ENCODE measurements around the gene FRMD5.

Gene FRMD5

GRCh38 chr15:43872416-43873020 lies 322.6 kb downstream of the FRMD5 start:
- no peak overlapping the region for H2AK5ac ChIP-seq (ENCODE audit: low read length, severe bottlenecking)

DNA sequence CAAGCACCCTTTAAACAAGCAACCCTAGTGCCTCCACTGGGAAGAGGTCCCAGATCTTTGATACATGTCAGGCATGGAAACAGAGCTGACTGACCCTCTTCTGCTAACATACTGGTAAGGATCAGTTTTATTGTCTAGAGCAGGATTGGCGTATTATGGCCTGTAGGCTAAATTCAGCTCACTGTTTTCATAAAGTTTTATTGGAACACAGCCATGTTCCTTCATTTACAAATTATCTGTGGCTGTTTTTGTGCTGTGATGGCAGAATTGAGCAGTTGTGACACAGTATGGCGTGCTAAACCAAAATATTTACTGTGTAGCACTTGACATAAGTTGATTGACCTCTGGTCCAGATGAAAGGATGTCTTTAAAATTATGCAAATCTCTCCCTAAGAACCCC lies 323.2 kb downstream of the FRMD5 start:
- no peak overlapping the region for H2AK5ac ChIP-seq (ENCODE audit: low read length, severe bottlenecking)
- H3K4me3 ChIP-seq (ENCODE audit: insufficient read depth in 1 of 2, low read depth in 1 of 2, low read length in 2 of 2) = no peak overlapping the region
- no peak overlapping the region for H3K9ac ChIP-seq (ENCODE audit: low read length)
- no CpG with 5 or more reads among the region's 2 CpGs for WGBS
- no peak overlapping the region for H2BK12ac ChIP-seq (ENCODE audit: low read length in 2 of 2)
- H4K8ac ChIP-seq (ENCODE audit: low read length) = no peak overlapping the region
- no peaks in the 10 kb centered on the region for H3K9me3 ChIP-seq (ENCODE audit: control insufficient read depth, low read length)
- H3K14ac ChIP-seq (ENCODE audit: low read length in 2 of 2) = no peak overlapping the region
- peaks cover 2% of the 10 kb centered on the region for H3K4me1 ChIP-seq (ENCODE audit: control insufficient read depth, insufficient read depth, low read depth, low read length)
- H3K79me1 ChIP-seq (replicated peaks; ENCODE audit: low read length, poor library complexity, severe bottlenecking) = peaks cover 8% of the 10 kb centered on the region
- no peak overlapping the region for H2AFZ ChIP-seq (ENCODE audit: low read depth, low read length)
- H4K91ac ChIP-seq (ENCODE audit: low read length) = no peak overlapping the region
- H2BK120ac ChIP-seq (ENCODE audit: low read depth, low read length) = no peak overlapping the region
- no peak overlapping the region for H3K27ac ChIP-seq (ENCODE audit: low read length, poor library complexity, severe bottlenecking)
- no peak overlapping the region for H3K4me2 ChIP-seq (ENCODE audit: low read length, poor library complexity, severe bottlenecking)
- no peak overlapping the region for H3K4ac ChIP-seq (ENCODE audit: low read depth in 1 of 2, low read length in 2 of 2)
- no peaks in the 10 kb centered on the region for H3K27me3 ChIP-seq (ENCODE audit: control insufficient read depth in 1 of 2, insufficient read depth in 1 of 2, low read length in 2 of 2)
- H3K36me3 ChIP-seq (ENCODE audit: control insufficient read depth in 1 of 2, insufficient read depth in 2 of 2, low read depth in 1 of 2, low read length in 2 of 2) = peaks cover 19 to 28% of the 10 kb centered on the region in 2 experiments
- no peak overlapping the region for H2BK15ac ChIP-seq (ENCODE audit: low read depth, poor library complexity, severe bottlenecking)
- H3K23ac ChIP-seq (ENCODE audit: low read length in 2 of 2) = no peak overlapping the region
- no peak overlapping the region for H2BK5ac ChIP-seq (ENCODE audit: low read depth, low read length, poor library complexity, severe bottlenecking)
- no peak for DNase-seq
- no peak overlapping the region for H3K18ac ChIP-seq (ENCODE audit: low read depth in 1 of 2, low read length in 2 of 2)

More at GRCh38 chr15:43872416-43873020, 322.6 kb downstream of the FRMD5 start:
- H3K27ac ChIP-seq (ENCODE audit: low read length, poor library complexity, severe bottlenecking) = no peak overlapping the region
- H3K27me3 ChIP-seq (ENCODE audit: control insufficient read depth in 1 of 2, insufficient read depth in 1 of 2, low read length in 2 of 2) = no peaks in the 10 kb centered on the region
- no peak overlapping the region for H4K91ac ChIP-seq (ENCODE audit: low read length)
- no peak overlapping the region for H2AFZ ChIP-seq (ENCODE audit: low read depth, low read length)
- no peak overlapping the region for H4K8ac ChIP-seq (ENCODE audit: low read length)
- H3K9ac ChIP-seq (ENCODE audit: low read length) = no peak overlapping the region
- H2BK120ac ChIP-seq (ENCODE audit: low read depth, low read length) = no peak overlapping the region
- H3K4me3 ChIP-seq (ENCODE audit: insufficient read depth in 1 of 2, low read depth in 1 of 2, low read length in 2 of 2) = no peak overlapping the region
- H2BK5ac ChIP-seq (ENCODE audit: low read depth, low read length, poor library complexity, severe bottlenecking) = no peak overlapping the region
- no peak overlapping the region for H3K14ac ChIP-seq (ENCODE audit: low read length in 2 of 2)
- H3K79me1 ChIP-seq (replicated peaks; ENCODE audit: low read length, poor library complexity, severe bottlenecking) = peaks cover 8% of the 10 kb centered on the region
- no peaks in the 10 kb centered on the region for H3K9me3 ChIP-seq (ENCODE audit: control insufficient read depth, low read length)
- H3K23ac ChIP-seq (ENCODE audit: low read length in 2 of 2) = no peak overlapping the region
- no peak overlapping the region for H2BK12ac ChIP-seq (ENCODE audit: low read length in 2 of 2)
- 60% methylated on average over 4 of the region's 6 CpGs for WGBS
- no peak overlapping the region for H3K4ac ChIP-seq (ENCODE audit: low read depth in 1 of 2, low read length in 2 of 2)
- H3K36me3 ChIP-seq (ENCODE audit: control insufficient read depth in 1 of 2, insufficient read depth in 2 of 2, low read depth in 1 of 2, low read length in 2 of 2) = peaks cover 19 to 24% of the 10 kb centered on the region in 2 experiments
- no peak overlapping the region for H2BK15ac ChIP-seq (ENCODE audit: low read depth, poor library complexity, severe bottlenecking)
- peak; percentile 80 for DNase-seq
- peaks cover 2% of the 10 kb centered on the region for H3K4me1 ChIP-seq (ENCODE audit: control insufficient read depth, insufficient read depth, low read depth, low read length)
- H3K4me2 ChIP-seq (ENCODE audit: low read length, poor library complexity, severe bottlenecking) = no peak overlapping the region
- H3K18ac ChIP-seq (ENCODE audit: low read depth in 1 of 2, low read length in 2 of 2) = no peak overlapping the region

DNA sequence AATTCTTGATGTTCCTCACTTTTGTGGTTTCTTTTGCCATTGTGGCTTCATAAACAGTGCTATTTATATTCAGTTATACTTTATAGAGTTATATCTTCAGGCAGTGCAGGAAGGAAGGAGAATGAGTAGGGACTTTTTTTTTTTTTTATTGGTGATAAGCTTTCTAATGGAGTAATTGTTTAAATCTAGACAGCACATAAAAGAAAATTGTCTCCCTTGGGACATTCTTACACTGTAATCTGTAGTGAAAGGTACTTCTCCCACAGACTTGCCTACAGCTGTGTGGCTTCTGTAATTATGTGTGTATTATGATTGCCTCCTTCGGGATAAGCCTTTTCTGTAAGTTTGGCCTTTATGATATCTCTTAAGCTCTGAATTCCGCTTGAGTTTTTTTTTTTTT lies 326.7 kb downstream of the FRMD5 start:
- Histone ChIP-seq H3K4ac (ENCODE audit: low read depth in 1 of 2, low read length in 2 of 2) (no peak overlapping the region), H3K23ac (ENCODE audit: low read length in 2 of 2) (no peak overlapping the region)
- WGBS = 96% methylated on average over 2 of the region's 2 CpGs

GRCh38 chr15:43867096-43867495 lies 328.0 kb downstream of the FRMD5 start:
- peaks cover 6 to 24% of the 10 kb centered on the region in 2 experiments for H3K36me3 ChIP-seq (ENCODE audit: control insufficient read depth in 1 of 2, insufficient read depth in 2 of 2, low read depth in 1 of 2, low read length in 2 of 2)
- H3K27ac ChIP-seq (ENCODE audit: low read length, poor library complexity, severe bottlenecking) = no peak overlapping the region
- no peak overlapping the region for H3K4ac ChIP-seq (ENCODE audit: low read depth in 1 of 2, low read length in 2 of 2)
- H3K79me1 ChIP-seq (replicated peaks; ENCODE audit: low read length, poor library complexity, severe bottlenecking) = peaks cover 5% of the 10 kb centered on the region
- H2BK15ac ChIP-seq (ENCODE audit: low read depth, poor library complexity, severe bottlenecking) = no peak overlapping the region
- no peak overlapping the region for H3K4me3 ChIP-seq (ENCODE audit: insufficient read depth in 1 of 2, low read depth in 1 of 2, low read length in 2 of 2)
- no peak overlapping the region for H2AK5ac ChIP-seq (ENCODE audit: low read length, severe bottlenecking)
- H2BK12ac ChIP-seq (ENCODE audit: low read length in 2 of 2) = no peak overlapping the region
- H2BK120ac ChIP-seq (ENCODE audit: low read depth, low read length) = no peak overlapping the region
- H3K9me3 ChIP-seq (ENCODE audit: control insufficient read depth, low read length) = no peaks in the 10 kb centered on the region
- H3K14ac ChIP-seq (ENCODE audit: low read length in 2 of 2) = no peak overlapping the region
- H3K9ac ChIP-seq (ENCODE audit: low read length) = no peak overlapping the region
- H2BK5ac ChIP-seq (ENCODE audit: low read depth, low read length, poor library complexity, severe bottlenecking) = no peak overlapping the region
- H3K4me1 ChIP-seq (ENCODE audit: control insufficient read depth, insufficient read depth, low read depth, low read length) = no peaks in the 10 kb centered on the region
- H2AFZ ChIP-seq (ENCODE audit: low read depth, low read length) = no peak overlapping the region
- WGBS = 98% methylated on average over 5 of the region's 5 CpGs
- no peaks in the 10 kb centered on the region for H3K27me3 ChIP-seq (ENCODE audit: control insufficient read depth in 1 of 2, insufficient read depth in 1 of 2, low read length in 2 of 2)
- H3K4me2 ChIP-seq (ENCODE audit: low read length, poor library complexity, severe bottlenecking) = no peak overlapping the region
- no peak overlapping the region for H4K91ac ChIP-seq (ENCODE audit: low read length)
- H3K18ac ChIP-seq (ENCODE audit: low read depth in 1 of 2, low read length in 2 of 2) = no peak overlapping the region
- H4K8ac ChIP-seq (ENCODE audit: low read length) = no peak overlapping the region
- H3K23ac ChIP-seq (ENCODE audit: low read length in 2 of 2) = no peak overlapping the region
- DNase-seq = no peak

More for the DNA sequence above, 326.7 kb downstream of the FRMD5 start:
- Histone ChIP-seq H2AFZ (ENCODE audit: low read depth, low read length) (no peak overlapping the region), H3K14ac (ENCODE audit: low read length in 2 of 2) (no peak overlapping the region), H4K8ac (ENCODE audit: low read length) (no peak overlapping the region), H3K4me3 (ENCODE audit: insufficient read depth in 1 of 2, low read depth in 1 of 2, low read length in 2 of 2) (no peak overlapping the region), H2BK120ac (ENCODE audit: low read depth, low read length) (no peak overlapping the region), H2AK5ac (ENCODE audit: low read length, severe bottlenecking) (no peak overlapping the region), H3K18ac (ENCODE audit: low read depth in 1 of 2, low read length in 2 of 2) (no peak overlapping the region), H2BK15ac (ENCODE audit: low read depth, poor library complexity, severe bottlenecking) (no peak overlapping the region), H2BK5ac (ENCODE audit: low read depth, low read length, poor library complexity, severe bottlenecking) (no peak overlapping the region), H4K91ac (ENCODE audit: low read length) (no peak overlapping the region), H3K4me2 (ENCODE audit: low read length, poor library complexity, severe bottlenecking) (no peak overlapping the region), H3K27ac (ENCODE audit: low read length, poor library complexity, severe bottlenecking) (no peak overlapping the region), H2BK12ac (ENCODE audit: low read length in 2 of 2) (no peak overlapping the region), H3K4me1 (ENCODE audit: control insufficient read depth, insufficient read depth, low read depth, low read length) (no peaks in the 10 kb centered on the region), H3K9ac (ENCODE audit: low read length) (no peak overlapping the region), H3K27me3 (ENCODE audit: control insufficient read depth in 1 of 2, insufficient read depth in 1 of 2, low read length in 2 of 2) (no peaks in the 10 kb centered on the region), H3K36me3 (ENCODE audit: control insufficient read depth in 1 of 2, insufficient read depth in 2 of 2, low read depth in 1 of 2, low read length in 2 of 2) (peaks cover 3 to 24% of the 10 kb centered on the region in 2 experiments), H3K9me3 (ENCODE audit: control insufficient read depth, low read length) (no peaks in the 10 kb centered on the region), H3K79me1 (replicated peaks; ENCODE audit: low read length, poor library complexity, severe bottlenecking) (peaks cover 5% of the 10 kb centered on the region)
- DNase-seq = no peak

Measured in mesenchymal stem cell (in vitro differentiated cells and primary cell).